Calu3 (cell line): Measurements from ENCODE around the gene KHNYN. TPM values are rescaled to one million over a fixed set of nuclear protein-coding genes. Genes with fewer than 3 reads are reported as not detected.

Experiments
- BruUV-seq: library from RNA; stranded (reverse); fragments of 400-500 nt; replicated peaks from 2 replicates; lab custom pipeline; 2021; lab: Mats Ljungman, UMichigan
- CTCF ChIA-PET: fragments of 300-600 bp; sonication (Branson Sonifier 250); formaldehyde crosslinking; loops from one replicate; lab custom pipeline; 2022; ENCODE audit warnings: antibody characterized with exemption; lab: Charles Lee
- DNase-seq: peaks from one replicate; pipeline ENCODE4 v3.0.0; 2022
- H3K27ac Mint-ChIP-seq: one replicate; pipeline ENCODE4 v1.8.0; 2022; ENCODE audit warnings: mixed read lengths; ENCODE audit not compliant: unreplicated experiment
- H3K27me3 Mint-ChIP-seq: one replicate; pipeline ENCODE4 v1.8.0; 2022; ENCODE audit warnings: mixed read lengths; ENCODE audit not compliant: unreplicated experiment
- H3K36me3 Mint-ChIP-seq: one replicate; pipeline ENCODE4 v1.8.0; 2022; ENCODE audit warnings: mild to moderate bottlenecking, moderate library complexity, mixed read lengths; ENCODE audit not compliant: insufficient read depth, unreplicated experiment
- H3K4me1 Mint-ChIP-seq: one replicate; pipeline ENCODE4 v1.8.0; 2022; ENCODE audit warnings: mild to moderate bottlenecking, low read depth, mixed read lengths; ENCODE audit not compliant: unreplicated experiment
- H3K4me3 Mint-ChIP-seq: one replicate; pipeline ENCODE4 v1.8.0; 2022; ENCODE audit warnings: mild to moderate bottlenecking, low read depth, moderate library complexity, mixed read lengths; ENCODE audit not compliant: unreplicated experiment
- H3K9me3 Mint-ChIP-seq: one replicate; pipeline ENCODE4 v1.8.0; 2022; ENCODE audit warnings: low read depth, mixed read lengths; ENCODE audit not compliant: unreplicated experiment
- CTCF ChIP-seq: fragments of 200-600 bp; IDR thresholded peaks from one replicate; pipeline ENCODE4 v1.8.0; 2022; ENCODE audit warnings: antibody characterized with exemption; ENCODE audit not compliant: unreplicated experiment
- intact Hi-C: fragments of 100-400 bp; cut with micrococcal nuclease; formaldehyde crosslinking; loops from one replicate; pipeline ENCODE4 v1.10.0; 2022; ENCODE audit not compliant: unreplicated experiment
- total RNA-seq: library from RNA; stranded (reverse); gene quantifications from 2 replicates; pipeline ENCODE4 v1.2.3, GENCODE V29; 2022

The KHNYN gene
- total RNA-seq, 1 experiment from 2014 or later, result 47.6 TPM

- CTCF ChIA-PET, result no interaction called here
Measured at GRCh38 chr14:24428628-24429394, 943 bp upstream of the KHNYN start.

GRCh38 chr14:24430143-24430681 is 458 bp downstream of the KHNYN start:
- intact Hi-C loops, result loop anchor here (2.0 kb wide), 1 partner anchor 37 kb away; no protein-coding TSS in a partner anchor
- CTCF ChIA-PET, result interaction anchor here (0.6 to 3.0 kb wide), 7 partner anchors 12 to 122 kb away, joined by 3 to 53 read pairs (median 8); partner anchors contain the start of genes CIDEB and SDR39U1
- DNase-seq, result peak; percentile 72
- Mint-ChIP-seq H3K36me3 (peaks cover 51% of the 10 kb centered on the region), H3K27ac (no peak overlapping the region), H3K9me3 (no peaks in the 10 kb centered on the region), H3K27me3 (no peaks in the 10 kb centered on the region), H3K4me1 (peaks cover 39% of the 10 kb centered on the region), H3K4me3 (peak overlapping the region; percentile 69)
- TF ChIP-seq CTCF, result no peak
- BruUV-seq, result no TSS peak

More at GRCh38 chr14:24428628-24429394, 943 bp upstream of the KHNYN start:
- Mint-ChIP-seq H3K4me1 (peaks cover 44% of the 10 kb centered on the region), H3K27me3 (no peaks in the 10 kb centered on the region), H3K27ac (peak overlapping the region; percentile 66), H3K36me3 (peaks cover 42% of the 10 kb centered on the region), H3K9me3 (no peaks in the 10 kb centered on the region), H3K4me3 (peak overlapping the region; percentile 69)
- no peak for TF ChIP-seq CTCF
- no peak for DNase-seq
- intact Hi-C loops, result no loop called here
- no TSS peak for BruUV-seq

- no peak for TF ChIP-seq CTCF
- H3K4me1 Mint-ChIP-seq, result peaks cover 32% of the 10 kb centered on the region
- H3K27ac Mint-ChIP-seq, result peak overlapping the region; percentile 28
- intact Hi-C loops, result loop anchor here (1.0 to 2.0 kb wide), 2 partner anchors 38 to 66 kb away; no protein-coding TSS in a partner anchor
- H3K4me3 Mint-ChIP-seq, result peak overlapping the region; percentile 69
- CTCF ChIA-PET, result interaction anchor here (0.6 to 3.0 kb wide), 26 partner anchors 9 to 192 kb away, joined by 3 to 53 read pairs (median 6); partner anchors contain the start of genes CIDEB, RIPK3, SDR39U1 and TINF2
- H3K9me3 Mint-ChIP-seq, result no peaks in the 10 kb centered on the region
- no peaks in the 10 kb centered on the region for H3K27me3 Mint-ChIP-seq
- TSS peak; percentile 28 for BruUV-seq
- DNase-seq, result no peak
- peaks cover 55% of the 10 kb centered on the region for H3K36me3 Mint-ChIP-seq
Measured at GRCh38 chr14:24430682-24431568, 1.2 kb downstream of the KHNYN start.
